Gastroesophageal sphincter (tissue), 4 donors: Measurements from ENCODE around the gene COL4A3. TPM values are rescaled to one million over a fixed set of nuclear protein-coding genes. Genes with fewer than 3 reads are reported as not detected.

Experiments
- ATAC-seq: fragments of 150-250 bp; one replicate; pipeline ENCODE4 v1.9.1; 2016; ENCODE audit warnings: mild to moderate bottlenecking, moderate library complexity
- H3K27ac ChIP-seq, 4 donors: fragments of 200-600 bp; sonication (generic) in 3 of 4; 1 replicate in 3 of 4; 2 replicates in 1 of 4; pipeline ENCODE4 v1.5.1; 2016 to 2019
- H3K27me3 ChIP-seq: fragments of 200-600 bp; sonication (generic); one replicate; pipeline ENCODE4 v1.5.1; 2019
- H3K36me3 ChIP-seq, 2 donors: fragments of 200-600 bp; sonication (generic); one replicate each; pipeline ENCODE4 v1.5.1; 2019; ENCODE audit warnings: control low read depth in 1 of 2
- H3K4me1 ChIP-seq, 3 donors: fragments of 200-600 bp; sonication (generic); 1 replicate in 2 of 3; 2 replicates in 1 of 3; pipeline ENCODE4 v1.5.1; 2016 to 2019; ENCODE audit warnings: control low read depth in 2 of 3
- H3K4me3 ChIP-seq, 2 donors: fragments of 200-600 bp; sonication (generic); one replicate each; pipeline ENCODE4 v1.5.1; 2019; ENCODE audit warnings: mild to moderate bottlenecking in 1 of 2, moderate library complexity in 1 of 2
- H3K9me3 ChIP-seq, 3 donors: fragments of 200-600 bp; sonication (generic); one replicate each; pipeline ENCODE4 v1.5.1; 2017 to 2019; ENCODE audit warnings: control low read depth in 2 of 3
- CTCF ChIP-seq, 4 experiments: fragments of 200-600 bp in 2 of 4; fragments of 450-650 bp in 2 of 4; sonication (generic) in 1 of 4; IDR thresholded peaks; one replicate each; pipeline ENCODE4 v1.5.1; 2017 to 2019; ENCODE audit warnings: antibody characterized with exemption in 4 of 4, mild to moderate bottlenecking in 2 of 4, moderate library complexity in 2 of 4
- EP300 ChIP-seq: sonication (generic); formaldehyde crosslinking; IDR thresholded peaks from one replicate; pipeline ENCODE4 v1.6.1; 2017; ENCODE audit warnings: antibody characterized with exemption, mild to moderate bottlenecking
- POLR2A ChIP-seq, 2 donors: fragments of 450-650 bp; IDR thresholded peaks; one replicate each; pipeline ENCODE4 v1.6.1; 2017; ENCODE audit warnings: antibody characterized with exemption in 2 of 2, mild to moderate bottlenecking in 2 of 2, moderate library complexity in 1 of 2
- POLR2AphosphoS5 ChIP-seq: sonication (generic); formaldehyde crosslinking; IDR thresholded peaks from one replicate; pipeline ENCODE4 v1.6.1; 2017; ENCODE audit warnings: antibody characterized with exemption
- WGBS, 2 donors: methylation state at CpG; one replicate each; pipeline ENCODE4 v1.1.5; 2018; ENCODE audit warnings: low coverage in 1 of 2; 5-methylcytosine and 5-hydroxymethylcytosine counted together
- total RNA-seq, 4 donors: library from RNA; depleted of rRNA; stranded (reverse); fragments of >200 nt; gene quantifications; one replicate each; pipeline ENCODE4 v1.1.0, GENCODE V29; 2016

Gene COL4A3
- total RNA-seq, 4 donors from 2014 or later: 2.7 to 8.9 (median 6.1) TPM

- TF ChIP-seq POLR2AphosphoS5: no peak
- TF ChIP-seq CTCF (IDR thresholded peaks at IDR 0.05): no peak
- no peak for TF ChIP-seq POLR2A (IDR thresholded peaks at IDR 0.05)
- no peaks in the 10 kb centered on the region for H3K9me3 ChIP-seq
- no peak overlapping the region for H3K27ac ChIP-seq
- H3K4me1 ChIP-seq: no peaks in the 10 kb centered on the region
- 25 to 41% methylated on average over 4 of the region's 4 CpGs for WGBS, 2 donors
- ATAC-seq: no peak
- H3K36me3 ChIP-seq: no peaks in the 10 kb centered on the region
- no peaks in the 10 kb centered on the region for H3K27me3 ChIP-seq
- no peak overlapping the region for H3K4me3 ChIP-seq
These were observed 129.1 kb downstream of the COL4A3 start for GRCh38 chr2:227293531-227293930.

- H3K4me1 ChIP-seq: no peaks in the 10 kb centered on the region
- peaks cover 0 to 5% of the 10 kb centered on the region in 2 donors for H3K36me3 ChIP-seq
- H3K27ac ChIP-seq: no peak overlapping the region
- no peak overlapping the region for H3K4me3 ChIP-seq
- H3K27me3 ChIP-seq: no peaks in the 10 kb centered on the region
- TF ChIP-seq POLR2A (IDR thresholded peaks at IDR 0.05) (no peak), CTCF (IDR thresholded peaks at IDR 0.05) (no peak), POLR2AphosphoS5 (no peak), EP300 (no peak)
- WGBS, 2 donors: 83 to 96% methylated on average over 1 to 4 of the region's 4 CpGs
- no peaks in the 10 kb centered on the region for H3K9me3 ChIP-seq
- no peak for ATAC-seq
These were observed 131.4 kb downstream of the COL4A3 start for GRCh38 chr2:227295806-227296205.

- Histone ChIP-seq H3K4me1 (no peaks in the 10 kb centered on the region), H3K27ac (no peak overlapping the region), H3K4me3 (no peak overlapping the region), H3K36me3 (peaks cover 0 to 14% of the 10 kb centered on the region in 2 donors), H3K9me3 (no peaks in the 10 kb centered on the region), H3K27me3 (no peaks in the 10 kb centered on the region)
- no peak for TF ChIP-seq EP300
- 45 to 66% methylated on average over 3 of the region's 3 CpGs for WGBS, 2 donors
- no peak for ATAC-seq
These were observed 132.4 kb downstream of the COL4A3 start for GRCh38 chr2:227296671-227297405.

GRCh38 chr2:227301523-227301922 is 137.1 kb downstream of the COL4A3 start:
- no peaks in the 10 kb centered on the region for H3K27me3 ChIP-seq
- no peak overlapping the region for H3K27ac ChIP-seq
- 64 to 80% methylated on average over 1 of the region's 1 CpG for WGBS, 2 donors
- ATAC-seq: no peak
- TF ChIP-seq POLR2AphosphoS5: no peak
- TF ChIP-seq CTCF (IDR thresholded peaks at IDR 0.05): no peak
- no peak for TF ChIP-seq EP300
- TF ChIP-seq POLR2A (IDR thresholded peaks at IDR 0.05): no peak
- H3K9me3 ChIP-seq: no peaks in the 10 kb centered on the region
- H3K36me3 ChIP-seq: peaks cover 0 to 27% of the 10 kb centered on the region in 2 donors
- no peaks in the 10 kb centered on the region for H3K4me1 ChIP-seq
- no peak overlapping the region for H3K4me3 ChIP-seq

GRCh38 chr2:227308784-227309183 is 144.4 kb downstream of the COL4A3 start:
- Histone ChIP-seq H3K27me3 (no peaks in the 10 kb centered on the region), H3K36me3 (peaks cover 0 to 7% of the 10 kb centered on the region in 2 donors), H3K4me3 (no peak overlapping the region), H3K4me1 (no peaks in the 10 kb centered on the region), H3K9me3 (no peaks in the 10 kb centered on the region), H3K27ac (no peak overlapping the region)
- 88 to 91% methylated on average over 3 to 4 of the region's 4 CpGs for WGBS, 2 donors
- ATAC-seq: no peak
- no peak for TF ChIP-seq POLR2A (IDR thresholded peaks at IDR 0.05)
- TF ChIP-seq CTCF (IDR thresholded peaks at IDR 0.05): no peak
- no peak for TF ChIP-seq POLR2AphosphoS5
- TF ChIP-seq EP300: no peak
